ENCODE measurements around the gene PLGRKT. TPM values are rescaled to one million over a fixed set of nuclear protein-coding genes. Genes with fewer than 3 reads are reported as not detected.
"Not testable (repeated sequence)": the region's sequence is repeated elsewhere in the genome, so short reads cannot be mapped to it uniquely, and the experiment has no call there.

The PLGRKT gene
- total RNA-seq, 1 experiment from 2014 or later, result 21.6 TPM

DNA sequence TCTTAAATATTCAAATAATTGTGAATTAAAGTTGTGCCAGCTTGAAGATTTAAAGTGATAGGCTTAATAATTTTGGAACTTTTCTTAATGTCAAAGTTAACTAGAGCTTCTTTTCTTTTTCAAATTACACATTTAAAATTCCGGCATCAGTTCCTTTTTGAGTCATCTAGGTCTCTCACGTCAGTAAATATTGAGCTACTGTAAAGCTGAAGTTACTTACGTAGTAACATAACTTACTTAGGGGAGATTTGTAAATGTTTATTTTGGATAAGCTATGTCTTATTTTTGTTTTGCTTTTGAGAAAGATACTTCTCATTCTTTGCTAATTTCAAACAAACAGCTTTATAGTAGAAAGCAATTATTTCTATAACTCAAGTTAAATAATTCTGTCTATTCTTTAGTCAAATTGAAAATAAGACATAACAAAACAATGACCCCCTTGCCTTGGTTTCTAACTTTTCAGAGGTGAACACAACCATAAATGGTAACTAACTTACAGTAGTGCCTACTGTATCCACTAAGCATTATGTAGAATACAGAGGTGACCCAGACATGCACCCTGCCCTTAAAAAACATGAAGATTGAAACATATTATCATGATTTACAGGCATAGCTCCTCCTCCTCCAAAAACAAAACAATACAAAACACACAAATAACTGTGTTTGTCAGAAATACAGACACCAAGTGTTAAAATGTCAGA is 42.4 kb upstream of the PLGRKT start:
- CTCF ChIA-PET, result interaction anchor here (0.6 to 1.5 kb wide), 4 partner anchors 30 to 121 kb away, joined by 3 to 7 read pairs (median 4); partner anchors contain the start of gene CD274

GRCh38 chr9:5478206-5478605 is 40.5 kb upstream of the PLGRKT start:
- no peaks in the 10 kb centered on the region for H3K4me1 Mint-ChIP-seq (ENCODE audit: insufficient read depth, unreplicated experiment)

More for the DNA sequence above, 42.4 kb upstream of the PLGRKT start:
- H3K4me3 Mint-ChIP-seq (ENCODE audit: unreplicated experiment), result no peak overlapping the region
- H3K4me1 Mint-ChIP-seq (ENCODE audit: insufficient read depth, unreplicated experiment), result no peaks in the 10 kb centered on the region
- TF ChIP-seq, protein P1, sequence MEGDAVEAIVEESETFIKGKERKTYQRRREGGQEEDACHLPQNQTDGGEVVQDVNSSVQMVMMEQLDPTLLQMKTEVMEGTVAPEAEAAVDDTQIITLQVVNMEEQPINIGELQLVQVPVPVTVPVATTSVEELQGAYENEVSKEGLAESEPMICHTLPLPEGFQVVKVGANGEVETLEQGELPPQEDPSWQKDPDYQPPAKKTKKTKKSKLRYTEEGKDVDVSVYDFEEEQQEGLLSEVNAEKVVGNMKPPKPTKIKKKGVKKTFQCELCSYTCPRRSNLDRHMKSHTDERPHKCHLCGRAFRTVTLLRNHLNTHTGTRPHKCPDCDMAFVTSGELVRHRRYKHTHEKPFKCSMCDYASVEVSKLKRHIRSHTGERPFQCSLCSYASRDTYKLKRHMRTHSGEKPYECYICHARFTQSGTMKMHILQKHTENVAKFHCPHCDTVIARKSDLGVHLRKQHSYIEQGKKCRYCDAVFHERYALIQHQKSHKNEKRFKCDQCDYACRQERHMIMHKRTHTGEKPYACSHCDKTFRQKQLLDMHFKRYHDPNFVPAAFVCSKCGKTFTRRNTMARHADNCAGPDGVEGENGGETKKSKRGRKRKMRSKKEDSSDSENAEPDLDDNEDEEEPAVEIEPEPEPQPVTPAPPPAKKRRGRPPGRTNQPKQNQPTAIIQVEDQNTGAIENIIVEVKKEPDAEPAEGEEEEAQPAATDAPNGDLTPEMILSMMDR (IDR thresholded peaks at IDR 0.05; ENCODE audit: unreplicated experiment), result no peak
- no peaks in the 10 kb centered on the region for H3K36me3 Mint-ChIP-seq (ENCODE audit: insufficient read depth, unreplicated experiment)
- BruUV-seq (replicated peaks), result no TSS peak
- intact Hi-C loops (cut with micrococcal nuclease), result no loop called here
- H3K9me3 Mint-ChIP-seq (ENCODE audit: unreplicated experiment), result no peaks in the 10 kb centered on the region
- POLR2A ChIA-PET, result no interaction called here
- H3K27me3 Mint-ChIP-seq (ENCODE audit: insufficient read depth, unreplicated experiment), result no peaks in the 10 kb centered on the region
- H3K27ac Mint-ChIP-seq (ENCODE audit: low read depth, unreplicated experiment), result no peak overlapping the region
- DNase-seq (ENCODE audit: unreplicated experiment), result no peak

GRCh38 chr9:5475611-5476010 is 37.9 kb upstream of the PLGRKT start:
- H3K9me3 Mint-ChIP-seq (ENCODE audit: unreplicated experiment); H3K27me3 Mint-ChIP-seq (ENCODE audit: insufficient read depth, unreplicated experiment); intact Hi-C loops (cut with micrococcal nuclease); H3K36me3 Mint-ChIP-seq (ENCODE audit: insufficient read depth, unreplicated experiment); H3K27ac Mint-ChIP-seq (ENCODE audit: low read depth, unreplicated experiment); H3K4me3 Mint-ChIP-seq (ENCODE audit: unreplicated experiment); DNase-seq (ENCODE audit: unreplicated experiment); BruUV-seq (replicated peaks); H3K4me1 Mint-ChIP-seq (ENCODE audit: insufficient read depth, unreplicated experiment); POLR2A ChIA-PET; CTCF ChIA-PET: not testable (repeated sequence)

More at GRCh38 chr9:5478206-5478605, 40.5 kb upstream of the PLGRKT start:
- H3K27me3 Mint-ChIP-seq (ENCODE audit: insufficient read depth, unreplicated experiment), result no peaks in the 10 kb centered on the region
- H3K27ac Mint-ChIP-seq (ENCODE audit: low read depth, unreplicated experiment), result no peak overlapping the region
- POLR2A ChIA-PET, result no interaction called here
- CTCF ChIA-PET, result no interaction called here
- TF ChIP-seq, protein P1 (IDR thresholded peaks at IDR 0.05; ENCODE audit: unreplicated experiment), result no peak
- no peaks in the 10 kb centered on the region for H3K9me3 Mint-ChIP-seq (ENCODE audit: unreplicated experiment)
- no peak for DNase-seq (ENCODE audit: unreplicated experiment)
- BruUV-seq (replicated peaks), result no TSS peak
- no peak overlapping the region for H3K4me3 Mint-ChIP-seq (ENCODE audit: unreplicated experiment)
- intact Hi-C loops (cut with micrococcal nuclease), result no loop called here
- H3K36me3 Mint-ChIP-seq (ENCODE audit: insufficient read depth, unreplicated experiment), result no peaks in the 10 kb centered on the region

- CTCF ChIA-PET, result interaction anchor here (0.5 to 0.8 kb wide), 2 partner anchors 20 to 87 kb away, joined by 3 read pairs; no protein-coding TSS in a partner anchor
- H3K27ac Mint-ChIP-seq (ENCODE audit: low read depth, unreplicated experiment), result no peak overlapping the region
- H3K9me3 Mint-ChIP-seq (ENCODE audit: unreplicated experiment), result no peaks in the 10 kb centered on the region
- H3K27me3 Mint-ChIP-seq (ENCODE audit: insufficient read depth, unreplicated experiment), result no peaks in the 10 kb centered on the region
- no TSS peak for BruUV-seq (replicated peaks)
- TF ChIP-seq, protein P1 (IDR thresholded peaks at IDR 0.05; ENCODE audit: unreplicated experiment), result no peak
- POLR2A ChIA-PET, result no interaction called here
- intact Hi-C loops (cut with micrococcal nuclease), result no loop called here
- H3K36me3 Mint-ChIP-seq (ENCODE audit: insufficient read depth, unreplicated experiment), result no peaks in the 10 kb centered on the region
- DNase-seq (ENCODE audit: unreplicated experiment), result no peak
- no peak overlapping the region for H3K4me3 Mint-ChIP-seq (ENCODE audit: unreplicated experiment)
- no peaks in the 10 kb centered on the region for H3K4me1 Mint-ChIP-seq (ENCODE audit: insufficient read depth, unreplicated experiment)
Measured at GRCh38 chr9:5470816-5471215, 33.1 kb upstream of the PLGRKT start.

Data from MCF 10A (cell line).